GM08714 (cell line): ENCODE results near the gene HORMAD1.
A peak's percentile ranks its signal among the peaks of the same experiment; 100 is the strongest.
"Not testable (repeated sequence)": the region's sequence is repeated elsewhere in the genome, so short reads cannot be mapped to it uniquely, and the experiment has no call there.

Source experiments
- H3K4me3 ChIP-seq: fragments of 200-500 bp; sonication (Bioruptor generic); 2 replicates; pipeline ENCODE4 v1.5.1; 2014; ENCODE audit warnings: mild to moderate bottlenecking, low read length, inconsistent platforms
- ZNF274 ChIP-seq: IDR thresholded peaks from 2 replicates; pipeline ENCODE4 v1.6.1; 2012; ENCODE audit warnings: mild to moderate bottlenecking, low read depth, low read length

The HORMAD1 gene, protein sequence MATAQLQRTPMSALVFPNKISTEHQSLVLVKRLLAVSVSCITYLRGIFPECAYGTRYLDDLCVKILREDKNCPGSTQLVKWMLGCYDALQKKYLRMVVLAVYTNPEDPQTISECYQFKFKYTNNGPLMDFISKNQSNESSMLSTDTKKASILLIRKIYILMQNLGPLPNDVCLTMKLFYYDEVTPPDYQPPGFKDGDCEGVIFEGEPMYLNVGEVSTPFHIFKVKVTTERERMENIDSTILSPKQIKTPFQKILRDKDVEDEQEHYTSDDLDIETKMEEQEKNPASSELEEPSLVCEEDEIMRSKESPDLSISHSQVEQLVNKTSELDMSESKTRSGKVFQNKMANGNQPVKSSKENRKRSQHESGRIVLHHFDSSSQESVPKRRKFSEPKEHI

DNA sequence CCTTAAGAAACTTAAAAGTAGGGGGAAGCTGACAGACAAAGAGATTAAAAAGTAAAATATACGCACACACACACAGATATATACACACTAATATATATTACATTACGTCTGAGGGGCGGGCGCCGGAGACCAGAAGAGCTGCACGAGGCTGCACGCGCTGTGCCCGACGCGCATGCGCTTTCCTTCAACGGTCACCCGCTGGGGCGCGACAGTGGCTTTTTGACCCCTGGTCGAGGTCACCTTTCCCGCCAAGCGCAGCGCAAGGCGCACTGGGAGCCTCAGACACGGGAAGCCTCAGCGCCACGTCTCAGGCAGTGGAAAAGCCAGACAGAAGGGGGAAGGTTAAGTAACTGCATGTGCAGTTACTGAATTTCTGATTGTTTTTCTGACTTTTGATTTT is at the start of gene HORMAD1:
Gene HORMAD1, minus strand, starts transcription at position 193 of the 400 bp plus-strand sequence. CDS start 1,390 bp downstream, outside the sequence.
- no peak within 1 kb of the TSS for H3K4me3 ChIP-seq
- TF ChIP-seq ZNF274: no peak

DNA sequence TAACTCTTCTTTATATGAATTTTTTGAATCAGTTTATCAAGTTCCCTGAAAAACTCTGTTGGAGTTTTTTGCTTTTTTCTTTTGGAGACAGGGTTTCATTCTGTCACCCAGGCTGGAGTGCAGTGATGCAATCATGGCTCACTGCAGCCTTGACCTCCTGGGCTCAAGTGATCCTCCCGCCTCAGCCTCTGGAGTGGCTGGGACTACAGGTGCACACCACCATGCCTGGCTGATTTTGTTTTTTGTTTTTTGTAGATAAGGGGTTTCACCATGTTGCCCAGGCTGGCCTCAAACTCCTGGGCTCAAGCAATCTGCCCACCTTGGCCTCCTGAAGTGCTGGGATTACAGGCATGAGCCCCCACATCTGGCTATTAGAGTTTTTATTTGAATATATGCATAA is 47.0 kb upstream of the HORMAD1 start:
- H3K4me3 ChIP-seq: not testable (repeated sequence)

DNA sequence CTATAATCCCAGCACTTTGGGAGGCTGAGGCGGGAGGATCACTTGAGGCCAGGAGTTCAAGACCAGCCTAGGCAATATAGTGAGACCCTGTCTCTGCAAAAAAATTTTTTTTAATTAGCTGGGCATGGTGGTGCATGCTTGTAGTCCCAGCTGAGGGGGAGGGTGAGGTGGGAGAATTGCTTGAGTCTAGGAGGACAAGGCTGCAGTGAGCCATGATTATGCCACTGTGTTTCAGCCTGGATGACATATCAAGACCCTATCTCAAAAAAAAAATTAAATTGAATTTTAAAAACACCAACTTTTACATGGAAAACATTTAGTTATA is 45.2 kb upstream of the HORMAD1 start:
- peak overlapping the region; percentile 87; the same call in 1 of the 2 replicates for H3K4me3 ChIP-seq

DNA sequence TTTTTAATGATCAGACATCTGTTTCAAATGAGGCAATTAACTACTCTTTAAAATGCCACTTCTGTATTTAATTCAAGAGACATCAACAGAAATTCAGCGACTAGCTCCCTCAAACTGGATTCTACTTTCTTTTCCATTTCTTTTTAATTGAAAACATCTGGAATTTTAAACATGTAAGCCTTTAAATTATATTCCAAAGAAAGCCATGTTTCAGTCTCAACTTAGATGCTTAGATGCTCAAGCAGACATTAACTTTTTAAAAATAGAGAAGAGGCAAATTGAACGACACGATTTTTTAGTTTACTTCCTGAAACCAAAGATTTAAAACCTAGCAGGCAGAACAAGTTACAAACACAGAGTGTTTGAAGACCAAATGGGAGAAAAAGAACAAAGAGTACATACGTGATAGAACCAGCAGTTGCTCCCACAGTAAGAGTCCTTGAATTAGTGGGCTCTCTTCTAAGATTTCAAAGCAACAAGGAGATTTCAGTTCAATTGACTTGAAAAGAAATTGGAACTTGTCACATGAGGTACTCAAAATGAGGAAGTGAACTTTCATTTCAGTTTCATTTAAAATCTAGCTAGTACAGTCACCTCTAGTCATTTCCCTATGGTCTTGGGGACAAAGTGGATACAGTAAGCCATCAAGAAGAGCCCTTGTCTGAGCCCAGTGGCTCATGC is 44.7 kb upstream of the HORMAD1 start, which contains the start of gene CTSS:
Gene CTSS, minus strand, starts transcription at position 483 of the 681 bp plus-strand sequence. CDS start 1,015 bp downstream, outside the sequence.
- peak within 1 kb of the TSS; percentile 87 for H3K4me3 ChIP-seq
- no peak for TF ChIP-seq ZNF274

DNA sequence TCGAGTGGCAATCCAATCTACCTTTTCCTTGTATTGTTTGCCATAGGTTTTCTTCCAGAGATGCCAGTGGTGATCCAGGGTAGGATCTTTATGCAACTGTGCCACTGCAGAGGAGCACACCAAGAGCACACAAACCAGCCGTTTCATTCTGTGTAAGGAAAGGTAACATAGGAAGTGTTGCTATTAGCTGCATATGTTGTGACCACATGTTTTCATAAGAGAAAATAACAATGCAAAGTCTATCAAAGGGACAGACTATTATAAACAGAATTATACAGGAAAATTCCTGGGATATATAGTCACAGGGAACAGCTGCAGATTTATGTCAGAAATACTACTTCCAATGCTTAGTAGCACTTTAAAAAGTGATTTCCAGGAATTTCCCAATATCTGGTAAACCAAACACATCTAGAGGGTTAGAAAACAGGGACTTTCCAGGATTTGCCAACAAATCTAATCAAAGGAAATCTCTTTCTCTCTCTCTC is 44.0 kb upstream of the HORMAD1 start:
- peak overlapping the region; percentile 87 for H3K4me3 ChIP-seq
- TF ChIP-seq ZNF274: no peak

DNA sequence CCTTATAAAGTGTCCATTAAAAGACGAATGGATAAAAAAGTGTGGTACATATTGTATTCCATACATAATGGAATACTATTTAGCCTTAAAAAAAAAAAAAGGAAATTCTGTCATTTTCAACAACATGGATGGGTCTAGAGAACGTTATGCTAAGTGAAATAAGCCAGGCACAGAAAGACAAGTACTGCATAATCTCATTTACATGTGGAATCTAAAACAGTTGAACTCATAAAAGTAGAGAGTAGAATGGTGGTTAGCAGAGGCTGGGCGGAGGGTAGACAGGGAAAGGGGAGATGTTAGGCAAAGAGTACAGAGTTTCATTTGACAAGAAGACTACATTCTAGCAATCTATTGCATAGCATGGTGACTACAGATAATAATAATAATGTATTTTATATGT is 42.3 kb upstream of the HORMAD1 start:
- no peak for TF ChIP-seq ZNF274
- H3K4me3 ChIP-seq: no peak overlapping the region

DNA sequence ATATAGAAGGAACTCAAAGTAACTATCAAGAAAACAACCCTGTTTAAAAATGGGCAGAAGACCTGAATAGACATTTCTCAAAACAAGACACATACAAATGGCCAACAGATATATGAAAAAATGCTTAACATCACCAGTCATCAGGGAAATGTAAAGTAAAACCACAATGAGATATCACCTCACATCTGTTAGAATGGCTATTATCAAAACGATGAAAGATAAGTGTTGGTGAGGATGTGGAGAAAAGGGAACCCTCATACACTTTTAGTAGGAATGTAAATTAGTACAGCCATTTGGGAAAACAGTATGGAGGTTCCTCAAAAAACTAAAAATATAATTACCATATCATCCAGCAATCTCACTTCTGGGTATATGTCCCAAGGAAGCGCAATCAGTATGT is 41.9 kb upstream of the HORMAD1 start:
- no peak for TF ChIP-seq ZNF274
- no peak overlapping the region for H3K4me3 ChIP-seq

DNA sequence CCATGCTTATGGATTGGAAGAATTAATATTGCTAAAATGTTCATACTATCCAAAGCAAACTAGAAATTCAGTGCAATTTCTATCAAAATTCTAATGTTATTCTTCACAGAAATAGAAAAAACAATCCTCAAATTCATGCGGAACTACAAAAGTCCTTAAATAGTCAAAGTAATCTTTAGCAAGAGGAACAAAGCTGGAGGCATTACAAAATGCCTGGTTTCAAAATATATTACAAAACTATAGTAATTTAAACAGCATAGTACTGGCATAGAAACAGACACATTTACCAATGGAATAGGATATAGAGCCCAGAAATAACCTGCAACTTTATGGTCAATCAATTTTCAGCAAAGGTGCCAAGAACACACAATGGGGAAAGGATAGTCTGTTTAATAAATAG is 41.1 kb upstream of the HORMAD1 start:
- TF ChIP-seq ZNF274: no peak
- no peak overlapping the region for H3K4me3 ChIP-seq

DNA sequence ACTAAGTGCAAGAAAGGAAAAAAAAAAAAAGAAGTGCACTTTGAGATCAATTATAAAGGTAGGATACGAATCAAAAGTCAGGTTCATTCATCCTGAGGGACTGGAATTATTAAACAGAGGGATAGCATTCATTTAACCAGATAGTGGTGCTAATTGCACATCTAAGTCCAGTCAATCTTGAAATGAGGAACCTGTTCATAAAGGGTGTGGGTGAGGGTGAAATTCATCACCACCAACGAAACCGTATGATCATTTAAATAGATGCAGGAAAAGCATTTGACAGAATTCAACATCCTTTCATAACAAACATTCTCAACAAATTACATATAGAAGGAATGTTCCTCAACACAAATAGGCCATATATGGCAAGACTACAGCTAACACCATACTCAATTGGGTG is 39.3 kb upstream of the HORMAD1 start:
- H3K4me3 ChIP-seq: no peak overlapping the region
- TF ChIP-seq ZNF274: no peak

DNA sequence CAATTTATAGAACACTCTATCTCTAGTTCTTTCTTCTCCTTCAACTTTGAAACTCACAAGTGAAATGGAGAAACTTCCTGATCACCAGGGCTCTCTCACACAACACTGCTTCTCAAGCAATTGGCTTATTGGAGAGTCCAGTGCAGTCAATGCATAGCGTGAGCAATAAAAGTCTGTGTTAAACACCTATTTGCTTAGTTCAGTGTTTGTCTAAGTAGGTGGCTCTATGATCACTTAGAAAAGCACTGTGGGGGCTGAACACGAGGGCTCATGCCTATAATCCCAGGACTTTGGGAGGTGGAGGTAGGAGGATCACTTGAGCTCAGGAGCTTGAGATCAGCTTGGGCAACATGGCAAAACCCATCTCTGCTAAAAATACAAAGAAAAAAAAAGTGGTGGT is 32.7 kb upstream of the HORMAD1 start:
- TF ChIP-seq ZNF274: no peak
- no peak overlapping the region for H3K4me3 ChIP-seq

DNA sequence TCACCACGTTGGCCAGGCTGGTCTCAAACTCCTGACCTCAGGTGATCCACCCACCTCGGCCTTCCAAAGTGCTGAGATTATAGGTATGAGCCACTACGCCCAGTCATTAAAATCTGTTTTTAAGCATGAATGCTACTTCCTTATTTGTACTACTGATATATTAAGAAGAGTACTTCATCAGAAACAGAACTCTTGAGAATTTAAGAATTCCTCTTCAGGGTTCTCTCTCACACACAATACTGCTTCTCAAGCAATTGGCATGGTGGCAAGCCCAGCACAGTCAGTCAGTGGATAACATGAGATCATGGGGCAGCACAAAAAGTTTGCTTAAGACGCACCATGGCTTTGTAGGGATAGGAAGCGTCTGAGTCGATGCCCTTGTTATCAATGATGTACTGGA is 30.7 kb upstream of the HORMAD1 start:
- TF ChIP-seq ZNF274: no peak
- no peak overlapping the region for H3K4me3 ChIP-seq

DNA sequence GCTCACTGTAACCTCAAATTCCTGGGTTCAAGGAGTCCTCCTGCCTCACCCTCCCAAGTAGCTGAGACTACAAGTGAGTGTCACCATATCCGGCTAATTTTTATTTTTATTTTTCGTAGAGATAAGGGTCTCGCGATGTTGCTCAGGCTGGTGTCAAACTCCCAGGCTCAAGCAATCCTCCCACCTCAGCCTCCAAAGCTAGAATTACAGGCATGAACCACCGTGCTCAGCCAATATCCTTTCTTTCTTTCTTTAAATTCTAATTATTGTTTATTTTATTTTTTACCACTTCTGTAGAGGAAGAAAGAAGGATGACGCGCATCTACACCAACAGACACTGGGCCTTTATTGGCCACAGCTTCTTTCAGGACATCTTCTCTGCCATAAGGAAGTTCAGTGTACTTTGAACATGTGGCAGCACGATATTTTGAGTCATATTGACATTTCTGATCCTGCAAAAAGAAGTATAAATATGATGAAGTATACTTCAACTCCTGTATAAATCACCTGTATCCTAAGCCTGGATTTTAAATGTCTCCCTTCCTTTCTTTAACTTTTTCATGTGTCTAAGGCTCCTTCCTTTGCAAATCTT is 29.1 kb upstream of the HORMAD1 start:
- no peak overlapping the region for H3K4me3 ChIP-seq
- TF ChIP-seq ZNF274: no peak

DNA sequence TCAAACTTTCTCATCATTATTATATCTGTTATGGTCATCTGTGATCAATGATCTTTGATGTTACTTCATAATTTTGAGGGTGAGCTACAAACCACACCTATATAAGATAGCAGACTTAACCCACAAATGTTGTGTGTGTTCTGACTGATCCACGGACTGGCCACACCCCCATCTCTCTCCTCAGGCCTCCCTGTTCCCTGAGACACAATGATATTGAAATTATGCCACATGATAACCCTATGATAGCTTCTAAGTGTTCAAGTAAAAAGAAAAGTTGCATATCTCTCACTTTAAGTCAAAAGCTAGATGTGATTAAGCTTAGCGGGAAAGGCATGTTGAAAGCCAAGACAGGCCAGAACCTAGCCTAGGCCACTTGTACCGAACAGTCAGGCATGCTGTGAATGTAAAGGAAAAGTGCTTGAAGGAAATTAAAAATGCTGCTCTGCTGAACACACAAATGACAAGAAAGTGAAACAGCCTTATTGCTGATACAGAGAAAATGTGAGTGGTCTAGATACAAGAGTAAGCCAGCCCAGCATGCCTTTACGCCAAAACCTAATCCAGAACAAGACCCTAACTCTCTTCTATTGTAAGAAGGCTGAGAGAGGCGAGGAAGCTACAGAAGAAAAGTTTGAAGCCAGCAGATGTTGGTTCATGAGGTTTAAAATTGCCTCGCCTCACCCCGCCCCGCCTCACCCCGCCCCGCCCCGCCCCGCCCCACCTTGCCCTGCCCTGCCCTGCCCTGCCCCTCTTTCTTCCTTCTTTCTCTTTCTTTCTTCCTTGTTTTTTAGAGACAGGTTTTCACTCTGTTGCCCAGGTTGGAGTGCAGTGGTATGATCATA is 28.4 kb upstream of the HORMAD1 start:
- no peak overlapping the region for H3K4me3 ChIP-seq
- TF ChIP-seq ZNF274: no peak

DNA sequence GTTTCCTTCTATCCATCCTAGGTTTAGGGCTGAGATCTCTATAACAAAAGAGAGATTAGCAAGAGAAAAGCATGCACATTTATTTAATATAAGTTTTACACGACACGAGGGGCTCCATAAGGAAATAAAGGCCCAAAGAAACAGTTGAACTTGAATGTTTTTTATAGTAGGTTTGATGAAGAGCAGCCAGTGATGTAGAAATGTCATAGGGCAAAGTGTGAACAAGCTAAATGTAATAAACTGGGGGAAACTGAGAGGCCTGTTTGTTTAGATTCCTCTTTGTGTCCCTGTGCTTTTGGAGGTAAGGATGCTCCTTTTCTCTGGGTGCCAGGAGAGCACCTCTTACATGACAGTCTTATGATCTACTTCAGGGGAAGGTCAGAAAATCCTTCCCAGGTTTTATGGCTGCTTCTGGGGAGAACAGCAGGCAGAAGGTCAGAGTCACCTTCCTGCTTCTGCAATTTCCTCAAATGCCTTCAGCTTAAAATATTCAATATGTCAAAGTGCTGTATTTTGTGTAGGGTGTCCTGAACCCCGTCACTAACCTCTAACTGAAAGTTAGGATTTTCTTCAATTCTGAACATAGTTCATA is 9.5 kb upstream of the HORMAD1 start:
- TF ChIP-seq ZNF274: no peak
- no peak overlapping the region for H3K4me3 ChIP-seq

DNA sequence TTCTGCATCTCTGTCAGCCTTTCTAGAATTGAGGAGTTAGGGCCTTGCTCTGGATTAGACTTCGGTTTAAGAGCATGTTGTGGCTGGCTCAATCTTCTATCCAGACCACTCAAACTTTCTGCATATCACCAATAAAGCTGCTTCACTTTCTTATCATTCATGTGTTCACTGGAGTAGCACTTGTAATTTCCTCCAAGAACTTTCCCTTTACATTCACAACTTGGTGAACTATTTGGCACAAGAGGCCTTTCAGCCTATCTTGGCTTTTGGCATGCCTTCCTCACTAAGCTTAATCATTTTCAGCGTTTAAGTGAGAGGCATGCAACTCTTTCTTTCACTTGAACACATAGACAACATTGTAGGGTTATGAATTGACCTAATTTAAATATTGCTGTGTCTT is 3.6 kb upstream of the HORMAD1 start:
- H3K4me3 ChIP-seq: no peak overlapping the region
- TF ChIP-seq ZNF274: no peak
